Measurements from ENCODE around the gene COL11A1.
A peak's percentile ranks its signal among the peaks of the same experiment; 100 is the strongest.

The COL11A1 gene

GRCh38 chr1:102896771-102897170 lies 211.6 kb downstream of the COL11A1 start:
- no peak overlapping the region for H3K4me3 Mint-ChIP-seq
- no peaks in the 10 kb centered on the region for H3K4me1 Mint-ChIP-seq
- H3K27me3 Mint-ChIP-seq (ENCODE audit: low read depth, poor library complexity), result no peaks in the 10 kb centered on the region
- no peak for DNase-seq
- TF ChIP-seq CTCF (IDR thresholded peaks at IDR 0.05), result no peak
- no peaks in the 10 kb centered on the region for H3K9me3 Mint-ChIP-seq
- no peak overlapping the region for H3K27ac Mint-ChIP-seq
- H3K36me3 Mint-ChIP-seq (ENCODE audit: low read depth), result no peaks in the 10 kb centered on the region

GRCh38 chr1:102896286-102896685 lies 212.0 kb downstream of the COL11A1 start:
- no peak for DNase-seq
- Mint-ChIP-seq H3K27ac (no peak overlapping the region), H3K9me3 (no peaks in the 10 kb centered on the region), H3K4me1 (no peaks in the 10 kb centered on the region), H3K27me3 (ENCODE audit: low read depth, poor library complexity) (no peaks in the 10 kb centered on the region), H3K36me3 (ENCODE audit: low read depth) (no peaks in the 10 kb centered on the region), H3K4me3 (no peak overlapping the region)
- TF ChIP-seq CTCF (IDR thresholded peaks at IDR 0.05), result no peak

GRCh38 chr1:102891868-102892625 lies 216.3 kb downstream of the COL11A1 start:
- Mint-ChIP-seq H3K4me3 (no peak overlapping the region), H3K9me3 (no peaks in the 10 kb centered on the region), H3K36me3 (ENCODE audit: low read depth) (no peaks in the 10 kb centered on the region), H3K4me1 (no peaks in the 10 kb centered on the region), H3K27me3 (ENCODE audit: low read depth, poor library complexity) (no peaks in the 10 kb centered on the region), H3K27ac (no peak overlapping the region)
- TF ChIP-seq CTCF (IDR thresholded peaks at IDR 0.05), result no peak
- DNase-seq, result no peak

GRCh38 chr1:102886638-102887037 lies 221.7 kb downstream of the COL11A1 start:
- H3K4me3 Mint-ChIP-seq, result no peak overlapping the region
- no peak for TF ChIP-seq CTCF (IDR thresholded peaks at IDR 0.05)
- no peak overlapping the region for H3K27ac Mint-ChIP-seq
- no peak for DNase-seq
- no peaks in the 10 kb centered on the region for H3K27me3 Mint-ChIP-seq (ENCODE audit: low read depth, poor library complexity)
- H3K36me3 Mint-ChIP-seq (ENCODE audit: low read depth), result peaks cover 4% of the 10 kb centered on the region
- H3K9me3 Mint-ChIP-seq, result no peaks in the 10 kb centered on the region
- peaks cover 15% of the 10 kb centered on the region for H3K4me1 Mint-ChIP-seq

- no peak for TF ChIP-seq CTCF (IDR thresholded peaks at IDR 0.05)
- peaks cover 15% of the 10 kb centered on the region for H3K4me1 Mint-ChIP-seq
- H3K9me3 Mint-ChIP-seq, result no peaks in the 10 kb centered on the region
- peak overlapping the region; percentile 99 for H3K27ac Mint-ChIP-seq
- no peaks in the 10 kb centered on the region for H3K27me3 Mint-ChIP-seq (ENCODE audit: low read depth, poor library complexity)
- H3K36me3 Mint-ChIP-seq (ENCODE audit: low read depth), result peaks cover 4% of the 10 kb centered on the region
- H3K4me3 Mint-ChIP-seq, result peak overlapping the region; percentile 28
- no peak for DNase-seq
Measured at GRCh38 chr1:102884238-102884637, 224.1 kb downstream of the COL11A1 start.

- H3K27me3 Mint-ChIP-seq (ENCODE audit: low read depth, poor library complexity), result no peaks in the 10 kb centered on the region
- no peak overlapping the region for H3K4me3 Mint-ChIP-seq
- no peak overlapping the region for H3K27ac Mint-ChIP-seq
- peaks cover 6% of the 10 kb centered on the region for H3K36me3 Mint-ChIP-seq (ENCODE audit: low read depth)
- peaks cover 8% of the 10 kb centered on the region for H3K4me1 Mint-ChIP-seq
- no peaks in the 10 kb centered on the region for H3K9me3 Mint-ChIP-seq
- TF ChIP-seq CTCF (IDR thresholded peaks at IDR 0.05), result no peak
- DNase-seq, result no peak
Measured at GRCh38 chr1:102879439-102879993, 228.8 kb downstream of the COL11A1 start.
